GM21360 (cell line): ENCODE measurements around the gene DAGLB.
"Not testable (repeated sequence)": the region's sequence is repeated elsewhere in the genome, so short reads cannot be mapped to it uniquely, and the experiment has no call there.

Experiments used
- ATAC-seq: cut with Tn5 transposase; IDR thresholded peaks from one replicate; pipeline ENCODE4 v1.9.1; 2021; ENCODE audit warnings: mild to moderate bottlenecking, moderate library complexity; ENCODE audit not compliant: unreplicated experiment

Gene DAGLB

GRCh38 chr7:6461946-6462550 is 14.3 kb upstream of the DAGLB start:
- no peak for ATAC-seq

- no peak for ATAC-seq
These were observed 13.3 kb upstream of the DAGLB start for GRCh38 chr7:6460990-6461584.

GRCh38 chr7:6460303-6460702 is 12.5 kb upstream of the DAGLB start:
- ATAC-seq = no peak

- ATAC-seq = not testable (repeated sequence)
These were observed 10.9 kb upstream of the DAGLB start for GRCh38 chr7:6458676-6459075.

GRCh38 chr7:6453734-6454133 is 6.0 kb upstream of the DAGLB start:
- ATAC-seq = no peak

- no peak for ATAC-seq
These were observed 3.5 kb upstream of the DAGLB start for GRCh38 chr7:6451224-6451705.

- not testable (repeated sequence) for ATAC-seq
These were observed 2.8 kb upstream of the DAGLB start for GRCh38 chr7:6450591-6450990.

GRCh38 chr7:6449884-6450283 is 2.1 kb upstream of the DAGLB start:
- ATAC-seq = not testable (repeated sequence)

- ATAC-seq = no peak
These were observed 1.3 kb upstream of the DAGLB start for GRCh38 chr7:6448943-6449543.

GRCh38 chr7:6446838-6447580 is 745 bp downstream of the DAGLB start:
- ATAC-seq = peak; percentile 28

- ATAC-seq = no peak
These were observed 3.1 kb downstream of the DAGLB start for GRCh38 chr7:6444516-6445269.

GRCh38 chr7:6443372-6443941 is 4.3 kb downstream of the DAGLB start:
- no peak for ATAC-seq

GRCh38 chr7:6442114-6442513 is 5.6 kb downstream of the DAGLB start:
- ATAC-seq = no peak

- no peak for ATAC-seq
These were observed 7.4 kb downstream of the DAGLB start for GRCh38 chr7:6440381-6440780.

- ATAC-seq = no peak
These were observed 9.3 kb downstream of the DAGLB start for GRCh38 chr7:6438427-6438826.

GRCh38 chr7:6437251-6437650 is 10.5 kb downstream of the DAGLB start:
- no peak for ATAC-seq

GRCh38 chr7:6436385-6436685 is 11.4 kb downstream of the DAGLB start:
- no peak for ATAC-seq

- ATAC-seq = peak; percentile 76
These were observed 12.0 kb downstream of the DAGLB start for GRCh38 chr7:6435486-6436384.

GRCh38 chr7:6433784-6434615 is 13.8 kb downstream of the DAGLB start:
- no peak for ATAC-seq
